Hepatocyte (in vitro differentiated cells): ENCODE data around the gene MYL6.

ENCODE experiments used
- CTCF ChIP-seq: fragments of 200-600 bp; sonication (generic); IDR thresholded peaks from 2 replicates; pipeline ENCODE4 v1.5.1; 2016; ENCODE audit warnings: antibody characterized with exemption, mild to moderate bottlenecking; ENCODE audit not compliant: poor library complexity
- EZH2 ChIP-seq: fragments of 200-600 bp; sonication (generic); IDR thresholded peaks from 2 replicates; pipeline ENCODE4 v1.6.1; 2016; ENCODE audit warnings: antibody characterized with exemption, mild to moderate bottlenecking, borderline replicate concordance
- EZH2phosphoT487 ChIP-seq: fragments of 200-600 bp; sonication (generic); IDR thresholded peaks from one replicate; pipeline ENCODE4 v1.6.1; 2018; ENCODE audit warnings: antibody characterized with exemption, mild to moderate bottlenecking, low read depth, moderate library complexity; ENCODE audit not compliant: unreplicated experiment, severe bottlenecking

- TF ChIP-seq CTCF (no peak), EZH2 (no peak), EZH2phosphoT487 (no peak)
These were observed 20.2 kb downstream of the MYL6 start for GRCh38 chr12:56178347-56178746.
